Transverse colon (tissue), 4 donors: ENCODE results near the gene PFKFB4. TPM values are rescaled to one million over a fixed set of nuclear protein-coding genes. Genes with fewer than 3 reads are reported as not detected.

ENCODE experiments used
- DNase-seq: peaks from one replicate; pipeline ENCODE4 v3.0.0-alpha.2; 2019
- H3K27ac ChIP-seq, 4 donors: fragments of 200-600 bp; sonication (generic); 2 replicates each; pipeline ENCODE4 v1.5.1; 2016 to 2018; ENCODE audit warnings: inconsistent platforms in 4 of 4
- H3K27me3 ChIP-seq: fragments of 200-600 bp; sonication (generic); 2 replicates; pipeline ENCODE4 v1.5.1; 2017; ENCODE audit warnings: inconsistent platforms
- H3K36me3 ChIP-seq, 4 donors: fragments of 200-600 bp; sonication (generic); 2 replicates each; pipeline ENCODE4 v1.5.1; 2017 to 2019; ENCODE audit warnings: inconsistent platforms in 4 of 4
- H3K4me1 ChIP-seq, 4 donors: fragments of 200-600 bp; sonication (generic); 2 replicates each; pipeline ENCODE4 v1.5.1; 2017 to 2020; ENCODE audit warnings: inconsistent platforms in 4 of 4
- H3K4me3 ChIP-seq, 4 donors: fragments of 200-600 bp; sonication (generic); 1 replicate in 1 of 4; 2 replicates in 3 of 4; pipeline versions ENCODE4 v1.5.1 to v1.6.1; 2017 to 2019; ENCODE audit warnings: inconsistent platforms in 4 of 4
- H3K9me3 ChIP-seq, 2 donors: fragments of 200-600 bp; sonication (generic); 2 replicates each; pipeline ENCODE4 v1.5.1; 2017 to 2019; ENCODE audit warnings: inconsistent platforms in 2 of 2
- EP300 ChIP-seq: sonication (generic); formaldehyde crosslinking; IDR thresholded peaks from one replicate; pipeline ENCODE4 v1.6.1; 2017; ENCODE audit warnings: antibody characterized with exemption, low read depth
- POLR2A ChIP-seq: fragments of 450-650 bp; IDR thresholded peaks from one replicate; pipeline ENCODE4 v1.6.1; 2016; ENCODE audit warnings: antibody characterized with exemption, mild to moderate bottlenecking, moderate library complexity
- POLR2AphosphoS5 ChIP-seq, 3 donors: sonication (generic); formaldehyde crosslinking; IDR thresholded peaks; one replicate each; pipeline ENCODE4 v1.6.1; 2016; ENCODE audit warnings: antibody characterized with exemption in 3 of 3
- WGBS, 2 donors: methylation state at CpG; one replicate each; pipeline ENCODE4 v1.1.5; 2018; ENCODE audit warnings: low coverage in 1 of 2; 5-methylcytosine and 5-hydroxymethylcytosine counted together
- in situ Hi-C, 4 donors: fragments of 200-750 bp; cut with MboI; loops; one replicate each; pipeline versions ENCODE4 v1.15.0 to v1.15.1; 2017; ENCODE audit warnings: low sequenced_read_pairs in 3 of 4, low pct_ligation_motif_present in 1 of 4, low pct_unique_long_range_greater_than_20kb in 1 of 4
- intact Hi-C: fragments of 100-400 bp; cut with DNase I; formaldehyde crosslinking; loops from one replicate; pipeline ENCODE4 v1.15.1; 2023; ENCODE audit warnings: low total_unique reads
- total RNA-seq, 4 donors: library from RNA; depleted of rRNA; stranded (reverse); fragments of >200 nt; gene quantifications; one replicate each; pipeline ENCODE4 v1.1.0, GENCODE V29; 2016
- TF ChIP-seq, protein P1 (sequence below), 5 experiments: fragments of 200-600 bp in 3 of 5; fragments of 450-650 bp in 2 of 5; sonication (generic) in 3 of 5; IDR thresholded peaks; 1 replicate in 2 of 5; 2 replicates in 3 of 5; pipeline ENCODE4 v1.5.1; 2016 to 2017; ENCODE audit warnings: antibody characterized with exemption in 5 of 5, inconsistent platforms in 3 of 5, mild to moderate bottlenecking in 2 of 5, moderate library complexity in 1 of 5

Gene PFKFB4
- total RNA-seq, 4 donors from 2014 or later, result 0.37 to 7.9 (median 6.7) TPM

DNA sequence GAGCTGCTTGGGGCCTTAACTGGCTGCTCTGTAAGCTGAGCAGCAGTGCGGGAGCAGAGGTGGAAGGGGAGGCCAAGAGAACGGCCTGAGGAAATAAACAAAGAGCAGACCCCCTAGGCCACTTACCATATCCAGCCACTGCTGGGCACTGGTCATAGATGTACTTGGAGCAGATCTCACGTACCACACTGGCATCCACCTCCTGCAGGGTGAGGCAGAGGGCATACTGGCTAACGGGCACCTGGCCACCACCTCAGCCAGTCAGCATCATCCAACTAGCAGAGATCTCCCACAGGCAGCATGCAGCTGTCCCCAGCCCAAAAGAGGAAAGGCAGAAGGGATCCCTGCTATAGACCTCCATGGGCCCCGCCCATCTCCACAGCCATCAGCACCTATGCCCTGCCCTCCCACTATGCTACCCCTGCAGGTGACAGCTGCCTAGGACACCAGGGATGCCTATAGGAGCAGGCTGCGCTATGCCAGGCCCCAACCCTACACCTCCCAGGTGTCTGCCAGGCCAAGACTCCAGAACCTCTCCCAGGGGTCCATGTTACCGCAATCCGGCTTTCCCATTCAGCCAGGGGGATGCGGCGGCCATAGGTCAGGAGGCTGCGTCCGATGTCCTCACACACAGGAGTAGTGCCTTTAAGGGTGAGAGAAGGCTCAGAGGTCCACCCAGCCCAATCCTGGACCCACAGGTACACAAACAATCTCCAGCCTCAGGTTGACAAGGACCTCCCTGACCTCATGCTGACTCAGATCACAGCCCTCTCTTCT, 43.1 kb upstream of the PFKFB4 start:
- in situ Hi-C loops, result no loop called here
- 92% methylated on average over 12 of the region's 12 CpGs; no CpG with 5 or more reads in 1 of the 2 donors for WGBS, 2 donors

GRCh38 chr3:48599077-48599501, 42.5 kb upstream of the PFKFB4 start:
- intact Hi-C loops, result no loop called here
- TF ChIP-seq, protein P1, sequence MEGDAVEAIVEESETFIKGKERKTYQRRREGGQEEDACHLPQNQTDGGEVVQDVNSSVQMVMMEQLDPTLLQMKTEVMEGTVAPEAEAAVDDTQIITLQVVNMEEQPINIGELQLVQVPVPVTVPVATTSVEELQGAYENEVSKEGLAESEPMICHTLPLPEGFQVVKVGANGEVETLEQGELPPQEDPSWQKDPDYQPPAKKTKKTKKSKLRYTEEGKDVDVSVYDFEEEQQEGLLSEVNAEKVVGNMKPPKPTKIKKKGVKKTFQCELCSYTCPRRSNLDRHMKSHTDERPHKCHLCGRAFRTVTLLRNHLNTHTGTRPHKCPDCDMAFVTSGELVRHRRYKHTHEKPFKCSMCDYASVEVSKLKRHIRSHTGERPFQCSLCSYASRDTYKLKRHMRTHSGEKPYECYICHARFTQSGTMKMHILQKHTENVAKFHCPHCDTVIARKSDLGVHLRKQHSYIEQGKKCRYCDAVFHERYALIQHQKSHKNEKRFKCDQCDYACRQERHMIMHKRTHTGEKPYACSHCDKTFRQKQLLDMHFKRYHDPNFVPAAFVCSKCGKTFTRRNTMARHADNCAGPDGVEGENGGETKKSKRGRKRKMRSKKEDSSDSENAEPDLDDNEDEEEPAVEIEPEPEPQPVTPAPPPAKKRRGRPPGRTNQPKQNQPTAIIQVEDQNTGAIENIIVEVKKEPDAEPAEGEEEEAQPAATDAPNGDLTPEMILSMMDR (IDR thresholded peaks at IDR 0.05), result no peak
- TF ChIP-seq POLR2A, result no peak
- peaks cover 9 to 40% (median 24%) of the 10 kb centered on the region in 4 donors for H3K4me1 ChIP-seq
- H3K27me3 ChIP-seq, result peaks cover 12% of the 10 kb centered on the region
- H3K27ac ChIP-seq, result peak overlapping the region; percentile 71 to 78 (median 73)
- no peaks in the 10 kb centered on the region for H3K9me3 ChIP-seq
- 72% methylated on average over 10 of the region's 11 CpGs; no CpG with 5 or more reads in 1 of the 2 donors for WGBS, 2 donors
- peaks cover 0 to 46% (median 27%) of the 10 kb centered on the region in 4 donors for H3K36me3 ChIP-seq
- no peak overlapping the region for H3K4me3 ChIP-seq
- DNase-seq, result no peak
- in situ Hi-C loops, result no loop called here

More for the DNA sequence above, 43.1 kb upstream of the PFKFB4 start:
- Histone ChIP-seq H3K4me3 (no peak overlapping the region), H3K27ac (peak overlapping the region; percentile 71 to 78 (median 73)), H3K36me3 (peaks cover 0 to 53% (median 31%) of the 10 kb centered on the region in 4 donors), H3K4me1 (peaks cover 9 to 34% (median 20%) of the 10 kb centered on the region in 4 donors), H3K27me3 (peaks cover 6% of the 10 kb centered on the region), H3K9me3 (no peaks in the 10 kb centered on the region)
- TF ChIP-seq, protein P1 (IDR thresholded peaks at IDR 0.05), result no peak
- no peak for TF ChIP-seq POLR2A
- no peak for TF ChIP-seq POLR2AphosphoS5 (IDR thresholded peaks at IDR 0.05)
- no peak for TF ChIP-seq EP300
- intact Hi-C loops, result no loop called here
- no peak for DNase-seq

- Histone ChIP-seq H3K36me3 (peaks cover 0 to 41% (median 21%) of the 10 kb centered on the region in 4 donors), H3K4me1 (peaks cover 9 to 41% (median 24%) of the 10 kb centered on the region in 4 donors), H3K9me3 (no peaks in the 10 kb centered on the region), H3K4me3 (no peak overlapping the region), H3K27me3 (peaks cover 15% of the 10 kb centered on the region), H3K27ac (peak overlapping the region; percentile 71 to 78 (median 73))
- intact Hi-C loops (no loop called here), in situ Hi-C loops (no loop called here)
- WGBS, 2 donors, result 50% methylated on average over 5 of the region's 5 CpGs; no CpG with 5 or more reads in 1 of the 2 donors
- TF ChIP-seq, protein P1 (IDR thresholded peaks at IDR 0.05), result no peak
- peak in 2 of 3 donors; percentile 46 to 47 for TF ChIP-seq POLR2AphosphoS5 (IDR thresholded peaks at IDR 0.05)
- peak; percentile 41 for DNase-seq
Measured at GRCh38 chr3:48598323-48599076, 41.9 kb upstream of the PFKFB4 start.

- peaks cover 0 to 30% (median 21%) of the 10 kb centered on the region in 4 donors for H3K36me3 ChIP-seq
- H3K9me3 ChIP-seq, result no peaks in the 10 kb centered on the region
- no peak for DNase-seq
- TF ChIP-seq, protein P1 (IDR thresholded peaks at IDR 0.05), result no peak
- TF ChIP-seq POLR2AphosphoS5 (IDR thresholded peaks at IDR 0.05) (no peak), POLR2A (no peak), EP300 (no peak)
- H3K4me3 ChIP-seq, result no peak overlapping the region
- peak overlapping the region; percentile 71 to 78 (median 73) for H3K27ac ChIP-seq
- in situ Hi-C loops, result no loop called here
- H3K27me3 ChIP-seq, result peaks cover 15% of the 10 kb centered on the region
- H3K4me1 ChIP-seq, result peaks cover 9 to 41% (median 24%) of the 10 kb centered on the region in 4 donors
- WGBS, 2 donors, result 81% methylated on average over 6 of the region's 6 CpGs; no CpG with 5 or more reads in 1 of the 2 donors
- intact Hi-C loops, result no loop called here
Measured at GRCh38 chr3:48597408-48597800, 40.8 kb upstream of the PFKFB4 start.
